NCI-H2081 (cell line): Measurements from ENCODE around the gene CYTIP.

ENCODE experiments used
- DNase-seq, 2 experiments: peaks; one replicate each; lab custom pipeline; 2025; lab: John Stamatoyannopoulos, UW

The CYTIP gene

DNA sequence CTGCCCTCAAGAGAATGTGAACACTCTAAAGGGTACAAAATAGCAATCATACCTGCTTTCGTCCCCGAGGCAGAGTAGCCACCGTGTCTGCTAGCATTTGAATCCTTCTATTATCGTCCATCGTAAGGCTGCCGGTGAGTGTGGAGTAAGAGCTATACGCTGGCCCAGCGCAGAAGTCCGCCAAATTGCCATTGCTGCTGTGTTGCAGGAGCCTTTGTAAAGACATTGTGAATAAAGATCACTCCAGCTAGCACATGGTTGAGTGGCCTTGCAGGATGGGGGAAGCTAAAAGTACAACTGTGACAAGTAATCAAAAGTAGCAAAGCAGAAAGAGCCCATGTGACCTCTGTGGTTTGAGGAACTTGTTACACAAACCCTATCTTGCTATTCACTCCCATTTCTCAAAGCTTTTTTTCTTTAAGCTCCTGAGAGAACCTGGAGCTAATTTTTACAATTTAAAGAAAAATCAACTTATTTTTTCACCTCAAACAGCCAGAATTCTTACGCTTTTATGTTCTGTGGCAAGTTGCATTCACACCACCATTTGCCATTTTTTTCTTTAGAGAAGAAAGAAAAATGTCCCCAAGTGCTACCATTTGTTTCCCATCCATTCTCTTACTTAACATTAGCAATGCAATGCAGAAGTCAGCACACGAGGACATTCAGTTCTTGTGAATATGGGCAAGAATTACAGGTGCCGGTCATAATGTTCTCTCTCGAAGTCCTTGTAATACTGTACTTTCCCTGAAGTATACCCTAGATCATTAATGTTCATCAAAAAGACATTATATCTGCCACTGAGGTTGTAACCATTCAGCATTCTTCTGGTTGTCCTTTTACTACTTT lies at the start of gene CYTIP:
Gene CYTIP, minus strand, starts transcription at position 295 of the 846 bp plus-strand sequence. Its CDS starts 69 bp downstream, at position 226.
- DNase-seq = no peak

DNA sequence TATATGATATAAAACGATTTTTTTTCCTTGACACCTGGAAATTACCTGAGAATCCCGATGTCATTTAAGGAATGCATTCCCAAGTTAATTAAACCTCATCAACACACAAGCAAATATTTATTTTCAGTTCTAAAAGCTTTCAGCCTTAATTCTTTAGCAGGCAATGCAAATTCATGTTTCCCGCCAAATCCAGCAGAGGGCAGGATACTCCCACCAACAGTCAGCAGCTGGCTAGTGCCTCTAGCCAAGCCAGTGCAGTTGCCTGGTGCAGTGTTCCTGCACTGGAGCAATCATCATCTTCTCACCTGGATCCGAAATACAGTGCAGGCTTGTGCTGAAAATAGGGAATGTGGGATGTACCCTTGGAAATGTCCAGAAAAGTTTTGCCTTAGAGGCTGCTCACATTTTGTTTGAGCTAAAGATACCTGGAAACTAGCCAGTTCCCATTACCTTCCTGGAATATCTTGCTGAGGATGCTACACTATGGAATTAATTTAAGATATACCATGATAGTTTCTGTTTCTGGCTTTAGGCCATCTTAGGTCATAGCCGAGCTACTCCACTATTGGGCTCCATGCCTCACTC lies 48.4 kb upstream of the CYTIP start:
- DNase-seq = peak; percentile 70 to 79

DNA sequence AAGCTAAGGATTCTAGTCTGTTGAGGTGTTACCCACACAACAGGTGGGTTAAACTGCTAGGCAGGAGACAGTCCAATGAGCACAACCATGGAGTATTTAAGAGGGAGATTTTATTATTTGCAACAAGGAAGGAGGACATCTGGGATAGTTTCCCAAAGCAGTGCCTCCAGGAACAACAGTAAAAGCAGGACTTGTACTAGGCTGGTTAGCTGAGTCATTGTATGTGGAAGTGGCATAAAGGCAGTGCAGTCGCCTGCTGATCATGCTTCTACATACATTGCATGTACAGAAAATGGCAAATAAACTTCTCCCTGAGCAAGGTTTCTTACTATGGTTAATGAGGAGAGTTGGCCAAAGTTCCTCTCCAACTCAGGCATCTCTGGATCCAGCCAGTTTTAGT lies 46.1 kb upstream of the CYTIP start:
- no peak for DNase-seq

DNA sequence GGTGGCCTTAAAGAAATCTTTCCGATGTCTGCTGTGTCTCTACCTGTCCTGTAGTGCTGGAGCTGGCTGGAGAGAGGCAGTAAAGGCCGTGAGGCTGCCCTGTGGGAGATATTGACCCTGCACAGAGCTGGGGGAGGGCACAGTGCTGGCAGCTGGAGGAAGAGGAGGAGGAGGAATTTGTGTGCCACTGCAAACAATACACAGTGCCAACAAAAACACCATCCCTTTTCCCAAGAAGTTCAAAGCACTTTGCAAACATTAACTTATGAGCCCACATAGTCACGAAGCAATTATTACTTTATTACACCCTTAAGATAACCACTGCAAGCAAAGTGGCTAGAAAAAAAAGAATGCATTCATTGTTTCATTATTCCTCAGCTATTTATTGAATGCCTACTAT lies 45.0 kb upstream of the CYTIP start:
- no peak for DNase-seq

DNA sequence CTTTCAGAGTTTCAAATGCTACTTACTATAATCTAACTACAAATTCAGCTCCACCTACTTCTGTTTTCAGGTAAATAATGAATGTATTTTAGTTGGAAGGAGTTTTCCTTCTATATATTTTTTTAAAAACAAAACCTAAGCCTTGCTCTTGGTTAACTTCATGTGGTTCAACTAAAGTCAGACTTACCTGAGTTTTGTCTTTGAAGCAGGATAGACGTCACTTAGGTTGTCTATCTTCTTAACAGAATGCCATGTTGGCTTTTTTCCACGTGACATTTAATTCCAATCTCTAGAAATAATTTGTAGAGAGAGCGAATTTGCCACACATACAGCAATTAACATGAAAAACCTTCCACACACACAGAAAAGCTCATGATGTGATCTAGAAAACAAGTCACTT lies 43.9 kb upstream of the CYTIP start:
- no peak for DNase-seq

DNA sequence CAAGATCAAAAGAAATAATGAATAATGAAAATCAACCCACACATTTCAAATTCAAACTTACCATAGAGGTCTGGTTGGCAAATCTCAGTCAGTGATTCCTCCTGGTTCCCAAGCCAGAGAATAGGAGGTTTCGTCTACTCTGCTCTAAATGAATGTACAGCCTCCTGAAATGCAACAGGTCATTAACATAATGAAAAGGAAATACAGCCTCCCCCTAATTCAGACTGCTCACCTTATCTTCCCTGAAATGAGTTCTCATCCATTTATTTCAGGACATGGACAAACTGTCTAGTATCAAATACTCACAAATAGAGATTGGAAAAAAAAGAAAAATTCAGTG lies 43.4 kb upstream of the CYTIP start:
- DNase-seq = no peak

DNA sequence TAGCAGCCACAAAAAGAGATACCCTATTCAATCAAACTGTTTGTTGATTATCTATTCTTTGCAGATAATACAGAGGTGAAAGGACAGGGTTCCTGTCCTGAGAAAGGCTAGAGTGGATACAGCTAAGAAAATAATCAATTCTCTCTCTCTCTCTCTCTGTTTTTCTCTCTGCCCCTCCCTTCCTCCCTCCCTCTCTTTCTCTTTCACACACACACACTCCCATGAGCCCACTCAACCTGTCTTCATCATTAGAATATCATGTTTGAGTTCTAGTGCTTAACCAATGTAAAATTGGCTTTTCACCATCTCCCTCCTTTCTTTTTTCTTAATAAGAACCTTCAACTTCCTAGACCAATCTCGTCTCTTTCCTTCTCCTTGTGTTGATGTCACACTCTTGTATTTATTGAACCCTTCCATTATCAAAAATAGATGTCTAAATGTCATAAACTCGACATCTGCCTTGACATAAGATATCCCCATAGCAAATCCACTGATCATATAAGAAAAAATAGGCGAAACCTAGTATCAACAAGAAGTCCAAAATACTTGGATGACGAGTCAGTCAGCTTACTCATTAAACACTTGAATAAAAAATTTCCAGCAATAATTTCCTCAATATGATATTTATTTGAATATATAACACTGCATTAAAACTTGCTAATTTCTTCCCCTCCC lies 42.8 kb upstream of the CYTIP start:
- DNase-seq = no peak

DNA sequence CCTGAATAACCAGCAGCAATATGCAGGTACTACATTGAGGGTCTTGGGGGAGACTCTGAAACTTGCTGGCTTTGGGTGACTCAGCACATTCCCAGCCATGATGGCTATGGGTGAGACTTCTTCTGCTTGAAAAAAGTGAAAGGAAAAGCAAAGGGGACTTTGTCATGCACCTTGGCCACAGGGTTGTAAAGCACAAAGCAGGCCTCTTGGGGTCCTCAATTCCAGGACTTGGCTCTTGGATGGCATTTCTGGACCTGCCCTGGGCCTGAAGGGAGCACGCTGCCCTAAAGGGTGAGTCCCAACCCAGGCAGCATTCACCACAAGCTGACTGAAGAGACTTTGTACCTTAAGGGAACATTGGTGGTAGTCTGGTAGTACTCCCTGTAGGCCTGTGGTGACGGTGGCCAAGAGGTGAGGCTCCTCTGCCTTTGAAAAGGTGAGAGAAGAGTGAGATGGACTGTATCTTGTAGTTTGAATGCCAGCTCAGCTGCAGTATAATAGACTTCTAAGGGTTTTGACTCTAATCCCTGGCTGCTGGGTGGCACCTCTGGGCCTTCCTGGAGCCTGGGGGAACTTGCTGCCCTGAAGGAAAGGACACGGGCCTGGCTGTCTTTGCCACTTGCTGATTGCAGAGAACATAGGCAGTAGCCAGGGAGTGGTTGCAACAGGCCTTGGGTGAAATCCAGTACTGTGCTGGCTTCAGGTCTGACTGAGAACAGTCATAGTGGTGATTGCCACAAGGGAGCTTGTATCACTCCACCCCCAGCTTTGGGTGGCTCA lies 36.5 kb upstream of the CYTIP start:
- DNase-seq = no peak

DNA sequence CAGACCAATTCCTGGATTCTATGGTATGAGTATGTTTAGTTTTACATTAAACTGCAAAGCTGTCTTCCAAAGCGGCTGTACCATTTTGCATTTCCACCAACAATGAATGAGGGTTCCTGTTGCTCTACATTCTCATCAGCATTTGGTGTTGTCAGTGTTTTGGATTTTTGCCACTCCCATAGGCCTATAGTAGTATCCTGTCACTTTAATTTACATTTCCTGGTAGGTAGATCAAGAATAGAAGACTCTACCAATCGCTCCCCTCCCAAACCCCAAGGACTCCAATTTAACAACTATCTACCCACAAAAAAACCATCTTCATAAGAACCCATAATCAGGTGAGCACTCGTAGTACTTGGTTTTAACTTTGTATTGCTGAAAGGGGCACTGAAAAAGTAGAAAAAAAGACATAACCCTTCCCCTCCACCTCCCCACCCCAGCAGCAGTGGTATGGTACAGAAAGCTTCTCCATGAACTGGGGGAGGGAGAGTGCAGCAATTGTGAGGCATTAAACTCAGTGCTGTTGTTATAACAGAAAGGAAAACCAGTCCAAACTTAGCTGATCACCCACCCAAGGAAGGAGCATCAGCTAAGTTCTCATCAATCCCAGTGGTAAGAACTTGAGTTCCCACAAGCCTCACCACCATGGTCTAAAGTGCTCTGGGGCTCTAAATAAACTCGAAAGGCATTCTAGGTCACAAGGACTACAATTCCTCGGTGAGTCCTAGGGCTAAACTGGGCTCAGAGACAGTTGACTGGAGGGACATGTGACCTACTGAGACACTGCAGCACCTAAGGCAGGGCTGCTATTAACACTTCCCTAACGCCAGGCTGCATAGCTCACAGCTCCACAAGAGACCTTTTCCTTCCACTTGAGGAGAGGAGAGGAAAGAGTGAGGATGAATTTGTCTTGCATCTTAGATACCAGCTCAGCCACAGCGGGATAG lies 35.5 kb upstream of the CYTIP start:
- DNase-seq = no peak

DNA sequence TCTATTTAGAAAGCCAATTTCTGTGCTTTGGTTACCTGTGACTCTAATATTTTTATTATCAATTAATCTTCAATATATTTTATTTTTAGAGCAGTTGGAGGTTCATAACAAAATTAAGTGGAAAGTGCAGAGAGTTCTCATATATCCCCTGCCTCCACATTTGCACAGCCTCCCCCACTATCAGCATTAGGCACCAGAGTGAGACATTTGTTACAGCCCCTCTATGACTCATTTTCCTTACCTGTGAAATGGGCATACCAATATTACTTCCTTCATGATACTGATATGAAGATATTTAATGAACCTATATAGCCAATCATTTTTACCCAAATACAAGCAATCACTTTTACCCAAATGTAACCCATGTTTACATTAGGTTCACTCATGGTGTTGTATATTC lies 34.0 kb upstream of the CYTIP start:
- no peak for DNase-seq

DNA sequence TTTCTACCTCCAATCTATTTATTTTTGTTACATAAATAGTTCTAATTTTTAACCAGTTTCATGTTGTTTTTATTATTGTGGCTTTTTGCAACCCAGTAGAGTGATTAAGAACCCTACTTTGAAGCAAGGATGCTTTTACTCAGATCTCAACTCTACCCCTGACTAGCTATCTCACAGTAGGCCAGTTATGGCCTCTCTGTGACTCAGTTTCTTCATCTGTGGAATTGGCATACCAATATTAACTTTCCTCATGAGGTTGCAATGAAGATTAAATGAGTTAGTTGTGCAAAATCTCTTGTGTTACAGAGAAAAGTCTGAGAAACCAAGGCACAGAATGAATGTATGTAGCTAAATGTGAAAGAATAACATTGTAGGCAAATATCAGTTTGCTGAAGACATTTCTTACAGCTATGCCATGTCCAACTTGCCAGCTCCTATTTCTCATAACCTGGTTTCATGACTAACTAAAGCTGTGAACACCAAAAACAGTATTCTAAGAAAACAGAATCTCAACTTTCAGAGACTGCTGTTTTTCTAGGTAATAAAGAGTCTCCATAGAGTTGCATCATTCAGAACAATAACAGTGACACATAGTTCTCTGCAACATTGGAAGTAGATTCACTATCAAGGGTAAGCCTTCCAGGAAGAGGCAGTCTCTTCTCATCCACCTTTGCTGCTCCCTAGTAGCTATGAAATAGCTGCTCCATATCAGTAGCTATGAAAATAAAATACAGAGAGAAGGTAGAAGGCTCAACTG lies 33.2 kb upstream of the CYTIP start:
- no peak for DNase-seq

DNA sequence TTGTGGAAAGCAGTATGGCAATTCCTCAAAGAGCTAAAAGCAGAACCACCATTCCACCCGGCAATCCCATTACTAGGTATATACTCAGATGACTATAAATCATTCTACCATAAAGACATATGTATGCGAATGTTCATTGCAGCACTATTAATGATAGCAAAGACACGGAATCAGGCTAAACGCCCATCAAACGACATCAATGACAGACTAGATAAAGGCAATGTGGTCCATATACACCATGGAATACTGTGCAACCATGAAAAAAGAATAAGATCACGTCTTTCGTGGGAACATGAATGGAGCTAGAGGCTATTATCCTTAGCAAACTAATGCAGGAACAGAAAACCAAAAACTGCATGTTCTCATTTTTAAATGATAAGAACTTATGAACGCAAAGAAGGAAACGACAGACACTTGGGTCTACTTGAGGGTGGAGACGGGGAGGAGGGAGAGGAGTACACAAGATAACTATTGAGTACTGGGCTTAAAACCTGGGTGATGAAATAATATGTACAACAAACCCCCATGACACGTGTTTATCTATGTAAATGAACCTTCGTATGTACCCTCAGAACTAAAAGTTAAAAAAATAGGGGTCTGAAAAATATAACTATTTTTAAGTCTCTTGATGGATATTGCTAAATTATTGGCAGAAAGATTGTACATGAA lies 32.0 kb upstream of the CYTIP start:
- no peak for DNase-seq

DNA sequence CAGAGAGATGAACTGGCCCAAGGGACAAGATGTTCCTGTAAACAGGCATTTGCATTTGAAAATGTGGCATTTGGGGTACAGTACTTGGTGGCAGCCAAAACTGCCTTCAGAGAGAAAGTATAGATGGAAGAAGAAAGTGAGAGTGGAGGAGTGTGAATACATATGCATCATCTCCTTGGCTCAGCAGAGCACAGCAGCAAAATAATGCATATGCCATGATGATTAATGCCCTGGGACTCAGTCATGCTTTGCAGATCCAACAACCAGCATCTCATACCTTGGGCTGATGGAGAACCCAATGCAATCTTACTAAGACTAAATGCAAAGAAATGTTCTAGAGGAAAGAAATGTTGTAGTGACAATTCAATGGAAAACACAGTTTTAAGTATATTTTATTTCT lies 29.7 kb upstream of the CYTIP start:
- no peak for DNase-seq

DNA sequence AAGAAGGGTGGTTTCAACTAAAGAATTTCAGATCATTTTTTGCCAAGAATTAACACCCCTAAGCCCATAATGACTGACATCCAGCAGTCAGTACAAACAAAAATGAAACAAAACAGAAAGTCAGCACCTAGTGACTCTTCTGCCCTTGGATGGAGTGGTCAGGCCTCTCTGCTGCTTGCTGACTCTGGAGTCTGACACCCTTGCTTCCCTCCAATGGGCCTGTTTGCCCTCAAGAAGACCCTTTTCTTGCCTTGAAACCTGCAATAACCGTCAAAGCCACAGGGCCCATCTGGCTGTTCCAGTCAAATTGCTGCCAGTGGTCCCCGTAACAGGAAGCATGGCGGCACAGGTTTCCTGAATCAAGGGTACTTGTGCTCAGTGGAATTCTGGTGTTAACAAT lies 27.2 kb upstream of the CYTIP start:
- DNase-seq = no peak

DNA sequence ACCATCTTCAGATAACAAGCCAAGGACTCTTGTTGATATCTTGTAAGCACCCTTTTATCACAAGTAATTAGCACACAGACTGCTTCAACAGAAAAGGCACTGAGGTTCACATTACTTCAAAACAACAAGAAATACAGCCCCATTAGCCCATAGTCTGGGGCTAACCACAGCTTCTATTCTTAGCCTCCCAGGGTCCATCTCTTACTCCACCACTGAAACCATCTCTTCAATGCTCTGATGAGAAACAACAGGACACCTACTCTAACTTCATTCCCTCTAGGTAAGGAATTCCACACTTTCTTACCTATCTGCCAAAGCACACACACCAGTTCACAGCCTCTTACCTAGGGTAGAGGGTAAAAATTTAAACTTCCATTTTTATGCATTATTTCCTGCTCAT lies 26.4 kb upstream of the CYTIP start:
- DNase-seq = no peak

DNA sequence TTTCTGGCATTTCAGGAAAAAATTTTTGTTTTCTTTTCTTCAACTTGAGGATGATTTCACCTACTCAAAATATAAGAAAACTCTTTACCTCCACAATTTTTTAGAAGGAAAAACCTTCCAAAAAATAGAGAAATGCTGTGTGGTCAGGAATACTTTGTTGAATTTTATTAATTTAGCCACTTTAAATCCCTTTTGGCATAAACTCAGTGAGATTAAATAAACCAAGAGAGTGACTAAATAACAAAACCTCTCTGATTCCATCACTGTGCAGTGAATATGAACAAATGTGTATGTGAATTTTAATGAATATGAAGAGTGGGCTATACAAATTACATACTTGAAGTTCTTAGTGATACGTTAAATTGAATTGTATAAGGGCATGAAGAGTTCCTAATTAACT lies 25.8 kb upstream of the CYTIP start:
- DNase-seq = no peak

DNA sequence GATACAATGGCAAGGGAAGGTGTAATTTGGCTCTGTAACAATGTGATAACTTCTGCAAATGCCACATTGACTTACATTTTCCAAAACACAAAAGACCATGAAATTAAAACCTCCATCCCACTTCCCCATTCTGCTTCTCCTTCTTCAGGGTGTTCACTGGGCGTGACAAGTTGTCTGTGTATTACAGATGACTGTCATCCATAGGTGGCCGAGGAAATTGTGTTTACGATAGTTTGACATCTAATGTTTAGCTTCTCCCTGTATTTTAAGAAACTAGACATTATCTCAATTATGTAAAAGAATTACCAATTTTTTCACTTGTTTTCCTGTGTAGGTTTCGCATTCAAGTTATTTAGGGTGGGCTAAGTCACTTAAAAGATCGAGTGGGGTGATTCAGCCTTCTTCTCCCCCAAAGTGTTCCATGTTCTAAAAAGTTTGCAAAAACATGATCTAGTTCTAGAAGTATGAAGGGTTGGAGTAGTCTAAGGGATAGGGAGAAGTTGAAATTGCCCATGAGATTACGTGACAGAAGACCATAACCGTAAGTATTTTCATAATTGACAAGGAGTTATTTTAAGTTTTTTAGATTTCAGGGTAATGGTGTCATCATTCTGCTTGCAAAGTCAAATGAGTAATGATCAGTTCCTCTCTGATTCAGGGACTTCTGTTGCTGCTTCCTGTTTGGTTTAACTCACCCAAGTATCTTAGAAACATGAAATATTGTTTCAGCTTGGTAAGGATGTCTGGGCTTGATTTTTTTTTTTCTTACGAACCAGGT lies 25.2 kb upstream of the CYTIP start:
- DNase-seq = no peak

DNA sequence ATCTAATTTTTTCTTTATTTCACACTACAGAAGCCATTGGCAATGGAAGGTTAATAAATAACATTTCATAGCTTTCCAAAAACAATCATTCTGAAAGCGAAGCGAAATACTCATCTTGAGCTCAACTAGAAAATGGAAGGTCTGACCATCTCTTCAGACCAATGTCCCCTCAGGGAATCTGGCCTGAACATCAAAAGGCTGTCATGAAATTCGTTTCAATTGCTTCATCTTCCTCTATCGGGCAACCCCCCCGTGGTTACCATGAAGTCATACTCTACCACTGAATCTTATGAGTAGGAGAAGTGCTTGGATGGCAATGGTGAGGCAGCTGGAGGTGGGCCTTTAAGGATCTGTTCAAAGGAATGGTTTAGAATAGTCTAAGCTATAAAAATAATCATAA lies 22.9 kb upstream of the CYTIP start:
- no peak for DNase-seq

DNA sequence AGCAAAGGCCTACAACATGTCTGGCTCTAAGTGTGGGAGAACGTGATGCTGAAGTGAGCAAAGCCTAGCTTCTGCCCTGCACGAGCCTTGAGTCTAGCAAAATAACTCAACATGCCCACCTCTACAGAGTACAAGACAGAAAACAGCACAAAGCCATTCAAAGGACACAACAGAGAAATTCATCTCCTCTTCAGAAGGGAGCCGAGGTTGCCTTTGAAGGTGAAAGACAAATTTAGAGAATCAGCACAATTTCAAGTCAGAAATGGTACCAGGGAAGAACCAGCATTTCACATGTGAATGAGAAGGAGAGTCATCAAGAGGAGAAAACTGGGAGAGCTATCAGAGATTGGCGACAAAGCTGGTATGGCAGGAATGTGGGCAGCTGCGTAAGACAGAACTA lies 21.7 kb upstream of the CYTIP start:
- no peak for DNase-seq
